NCI-H1694 (cell line): ENCODE results near the gene ENGASE.
"Not testable (repeated sequence)": the region's sequence is repeated elsewhere in the genome, so short reads cannot be mapped to it uniquely, and the experiment has no call there.

Source experiments
- DNase-seq: peaks from one replicate; lab custom pipeline; 2025; lab: John Stamatoyannopoulos, UW

The ENGASE gene, protein sequence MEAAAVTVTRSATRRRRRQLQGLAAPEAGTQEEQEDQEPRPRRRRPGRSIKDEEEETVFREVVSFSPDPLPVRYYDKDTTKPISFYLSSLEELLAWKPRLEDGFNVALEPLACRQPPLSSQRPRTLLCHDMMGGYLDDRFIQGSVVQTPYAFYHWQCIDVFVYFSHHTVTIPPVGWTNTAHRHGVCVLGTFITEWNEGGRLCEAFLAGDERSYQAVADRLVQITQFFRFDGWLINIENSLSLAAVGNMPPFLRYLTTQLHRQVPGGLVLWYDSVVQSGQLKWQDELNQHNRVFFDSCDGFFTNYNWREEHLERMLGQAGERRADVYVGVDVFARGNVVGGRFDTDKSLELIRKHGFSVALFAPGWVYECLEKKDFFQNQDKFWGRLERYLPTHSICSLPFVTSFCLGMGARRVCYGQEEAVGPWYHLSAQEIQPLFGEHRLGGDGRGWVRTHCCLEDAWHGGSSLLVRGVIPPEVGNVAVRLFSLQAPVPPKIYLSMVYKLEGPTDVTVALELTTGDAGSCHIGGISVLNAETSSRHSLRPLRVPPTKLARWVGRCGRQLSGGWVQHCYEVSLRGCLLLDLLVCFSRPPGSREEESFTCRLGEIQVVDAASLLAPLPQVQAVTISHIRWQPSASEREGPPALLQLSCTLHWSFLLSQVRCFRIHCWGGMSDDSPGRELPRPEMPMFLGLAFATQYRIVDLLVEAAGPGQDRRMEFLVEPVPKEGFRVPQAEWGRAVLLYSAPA

DNA sequence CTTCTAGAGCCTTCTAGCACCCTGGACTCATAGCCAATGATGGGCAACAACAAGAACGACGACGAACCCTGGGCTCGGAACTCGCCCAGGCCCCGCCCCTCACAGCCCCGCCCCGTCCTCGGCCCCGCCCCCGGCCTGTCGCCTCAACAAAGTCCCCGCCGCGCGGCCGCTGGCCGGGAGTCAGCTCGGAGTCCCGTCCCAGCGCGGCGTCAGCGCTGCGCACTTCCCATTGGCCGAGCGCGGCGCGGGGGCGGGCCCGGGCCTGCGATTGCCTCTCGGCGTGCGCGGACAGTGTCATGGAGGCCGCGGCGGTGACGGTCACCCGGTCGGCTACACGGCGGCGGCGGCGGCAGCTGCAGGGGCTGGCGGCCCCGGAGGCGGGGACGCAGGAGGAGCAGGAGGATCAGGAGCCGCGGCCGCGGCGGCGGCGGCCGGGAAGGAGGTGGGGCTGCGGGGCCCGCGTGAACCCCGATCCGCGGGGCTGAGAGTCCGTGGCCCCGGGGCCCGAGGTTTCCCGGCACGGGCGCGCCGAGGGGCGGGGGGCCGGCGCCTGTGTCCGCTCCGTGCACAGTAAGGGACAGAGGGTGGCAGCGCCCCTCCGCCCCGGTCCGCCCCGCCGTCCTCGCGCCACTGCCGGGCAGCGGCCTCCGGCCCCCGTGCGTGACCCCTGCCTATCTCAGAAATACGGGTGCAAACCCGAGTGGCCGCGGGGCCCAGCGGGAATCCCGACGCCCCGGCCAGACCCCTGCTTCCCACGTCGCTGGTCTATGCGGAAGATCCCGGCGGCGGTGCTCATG lies at the start of gene ENGASE:
Gene ENGASE, plus strand, starts transcription at position 176 of the 797 bp plus-strand sequence. Its CDS starts 121 bp downstream, at position 297.
- peak; percentile 73 for DNase-seq

DNA sequence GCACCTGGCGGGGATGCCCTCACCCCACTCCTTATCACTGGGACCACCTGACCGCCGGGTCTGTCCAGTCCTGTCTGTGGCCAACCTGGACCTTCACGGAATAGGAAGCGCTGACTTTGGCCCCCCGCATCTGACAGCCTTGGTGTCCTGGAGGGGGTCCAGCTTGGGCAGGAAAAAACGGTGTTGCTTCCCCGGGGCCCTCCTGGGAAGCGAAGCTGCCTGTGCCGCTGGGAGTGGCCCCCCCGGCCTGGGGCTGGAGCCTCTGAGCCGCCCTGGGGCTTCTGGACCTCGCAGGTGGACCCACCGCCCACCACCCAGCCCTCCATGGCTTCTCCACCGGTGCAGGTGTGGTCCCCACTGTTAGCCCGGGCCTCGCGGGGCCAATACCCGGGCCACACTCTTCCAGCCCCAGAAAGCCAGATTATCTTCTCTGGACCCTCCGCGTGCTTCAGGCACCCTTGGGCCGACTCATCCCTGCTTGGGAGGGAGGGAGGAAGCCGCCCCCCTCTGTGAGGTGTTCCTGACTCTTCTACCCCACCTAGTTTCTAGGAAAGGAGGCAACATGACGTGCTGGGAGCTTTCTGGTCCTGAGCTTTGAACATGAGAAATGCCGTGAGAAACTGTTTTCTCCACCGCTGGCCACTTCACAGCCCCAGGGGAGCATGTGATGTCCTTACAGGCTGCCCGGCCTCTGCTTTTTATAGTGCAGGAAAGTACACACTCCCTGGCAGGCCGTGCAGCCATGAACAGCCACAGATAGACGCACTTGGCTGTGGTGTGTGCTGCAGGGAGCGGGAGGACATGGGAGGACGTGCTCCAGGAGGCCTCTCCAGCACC lies 49.5 kb upstream of the ENGASE start:
- DNase-seq: no peak

DNA sequence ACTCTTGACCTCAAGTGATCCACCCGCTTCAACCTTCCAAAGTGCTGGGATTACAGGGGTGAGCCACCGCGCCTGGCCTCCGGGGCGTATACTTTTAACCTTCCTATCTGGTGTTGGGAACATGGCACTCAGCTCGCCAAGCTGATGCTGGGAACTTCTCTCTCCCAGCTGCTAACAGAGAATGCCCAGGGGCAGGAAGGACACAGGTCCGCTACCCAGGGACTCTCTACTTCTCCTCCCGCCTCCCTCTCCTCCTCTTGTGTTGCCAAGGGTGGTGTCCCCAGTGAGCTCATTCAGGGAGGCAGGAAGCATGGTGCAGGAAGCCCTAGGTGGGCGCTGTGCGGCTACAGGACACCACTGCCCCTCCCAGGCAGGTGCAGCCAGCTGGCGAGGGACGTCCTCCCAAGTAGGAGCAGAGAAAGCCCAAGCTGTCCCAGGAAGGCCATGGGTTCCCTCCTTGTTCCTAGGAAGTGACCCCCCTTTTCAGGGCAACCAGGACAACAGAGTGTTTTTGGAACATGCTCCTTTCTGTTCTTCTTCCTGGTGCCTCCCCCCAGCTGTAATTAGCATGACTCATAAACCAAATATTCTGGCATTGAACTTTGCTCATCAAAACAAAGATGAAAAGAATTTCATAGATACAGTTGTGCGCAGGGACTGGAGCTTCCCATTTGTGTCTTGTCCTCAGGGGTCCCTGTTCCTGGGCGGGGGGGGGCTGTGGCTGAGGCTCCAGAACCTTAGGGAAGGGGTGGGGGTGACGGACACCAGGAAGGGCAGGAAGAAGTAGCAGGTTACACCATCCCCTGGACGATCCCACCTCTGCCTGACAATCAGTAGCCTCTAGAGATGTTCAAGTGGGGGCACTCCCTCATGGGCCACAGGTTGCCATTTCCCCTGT lies 48.0 kb upstream of the ENGASE start:
- DNase-seq: no peak

- DNase-seq: no peak
Measured at GRCh38 chr17:79027274-79027924, 47.2 kb upstream of the ENGASE start.

DNA sequence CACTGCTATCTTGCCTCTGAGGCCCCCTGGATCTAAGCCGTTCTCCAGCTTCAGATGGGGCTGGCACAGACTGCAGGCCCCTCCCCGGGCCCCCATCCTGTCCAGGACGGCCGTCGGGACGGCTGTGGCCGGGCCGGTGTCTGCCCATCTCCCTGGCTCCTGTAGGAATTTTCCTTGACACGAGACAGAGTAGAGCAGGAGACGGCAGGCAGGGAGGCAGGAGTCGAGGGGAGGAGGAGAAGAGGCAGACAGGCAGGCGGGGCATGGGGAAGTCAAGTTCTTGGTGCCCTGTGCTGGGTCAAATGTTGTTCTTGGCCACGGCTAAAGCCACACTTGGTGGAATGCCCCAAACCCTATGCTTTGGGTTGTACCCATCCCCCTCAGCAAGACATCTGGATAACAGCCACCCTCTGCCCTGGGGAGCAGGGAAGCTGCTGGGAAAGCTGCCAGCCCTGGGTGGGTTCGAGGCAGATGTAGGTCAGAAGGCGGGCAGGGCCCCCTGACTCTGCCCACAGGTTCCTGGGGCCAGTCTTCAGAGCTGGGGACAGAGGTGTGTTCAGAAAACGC lies 46.6 kb upstream of the ENGASE start:
- DNase-seq: no peak

GRCh38 chr17:79028496-79029326 lies 45.9 kb upstream of the ENGASE start:
- DNase-seq: no peak

- no peak for DNase-seq
Measured at GRCh38 chr17:79029327-79030009, 45.2 kb upstream of the ENGASE start.

GRCh38 chr17:79030636-79031035 lies 44.0 kb upstream of the ENGASE start:
- DNase-seq: not testable (repeated sequence)

DNA sequence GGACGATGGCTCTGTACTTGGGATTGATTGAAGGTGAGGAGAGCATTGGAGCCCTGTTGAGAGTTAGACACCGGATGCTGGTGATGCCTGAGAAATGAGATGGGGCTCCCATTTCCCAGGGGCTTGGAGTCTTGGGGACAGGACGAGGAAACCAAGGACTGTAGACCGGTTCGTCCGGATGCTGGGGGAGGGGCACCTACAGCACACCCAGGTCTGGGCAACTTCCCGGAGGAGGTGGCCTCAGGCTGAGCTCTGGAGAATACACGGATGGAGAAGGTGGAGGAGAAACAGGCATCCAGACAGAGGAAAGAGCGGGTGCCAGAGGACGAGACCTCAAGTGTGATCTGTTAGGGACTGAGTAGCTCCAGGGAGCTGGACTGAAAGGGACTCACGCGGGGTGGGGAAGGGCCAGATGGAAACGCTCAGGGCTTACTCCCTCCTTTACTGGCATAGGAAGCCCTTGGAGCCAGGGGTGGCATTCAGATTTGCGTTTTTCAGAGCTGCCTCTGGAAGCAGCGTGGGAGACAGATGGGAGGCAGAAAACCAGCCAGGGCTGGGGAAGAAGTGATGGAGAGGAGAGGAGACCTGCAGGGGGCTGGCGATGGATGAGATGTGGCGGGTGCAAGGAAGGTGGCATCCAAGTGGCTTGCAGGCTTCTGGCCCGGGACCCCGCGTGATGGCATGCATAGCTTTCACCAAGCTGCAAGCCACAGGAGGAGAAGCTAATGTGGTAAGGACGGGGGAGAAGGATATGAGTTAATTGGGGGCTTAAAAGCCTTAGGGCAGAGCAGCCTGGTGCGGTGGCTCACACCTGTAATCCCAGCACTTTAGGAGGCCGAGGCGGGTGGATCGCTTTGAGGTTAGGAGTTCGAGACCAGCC lies 42.4 kb upstream of the ENGASE start:
- DNase-seq: peak; percentile 38

- DNase-seq: no peak
Measured at GRCh38 chr17:79033046-79033616, 41.5 kb upstream of the ENGASE start.

DNA sequence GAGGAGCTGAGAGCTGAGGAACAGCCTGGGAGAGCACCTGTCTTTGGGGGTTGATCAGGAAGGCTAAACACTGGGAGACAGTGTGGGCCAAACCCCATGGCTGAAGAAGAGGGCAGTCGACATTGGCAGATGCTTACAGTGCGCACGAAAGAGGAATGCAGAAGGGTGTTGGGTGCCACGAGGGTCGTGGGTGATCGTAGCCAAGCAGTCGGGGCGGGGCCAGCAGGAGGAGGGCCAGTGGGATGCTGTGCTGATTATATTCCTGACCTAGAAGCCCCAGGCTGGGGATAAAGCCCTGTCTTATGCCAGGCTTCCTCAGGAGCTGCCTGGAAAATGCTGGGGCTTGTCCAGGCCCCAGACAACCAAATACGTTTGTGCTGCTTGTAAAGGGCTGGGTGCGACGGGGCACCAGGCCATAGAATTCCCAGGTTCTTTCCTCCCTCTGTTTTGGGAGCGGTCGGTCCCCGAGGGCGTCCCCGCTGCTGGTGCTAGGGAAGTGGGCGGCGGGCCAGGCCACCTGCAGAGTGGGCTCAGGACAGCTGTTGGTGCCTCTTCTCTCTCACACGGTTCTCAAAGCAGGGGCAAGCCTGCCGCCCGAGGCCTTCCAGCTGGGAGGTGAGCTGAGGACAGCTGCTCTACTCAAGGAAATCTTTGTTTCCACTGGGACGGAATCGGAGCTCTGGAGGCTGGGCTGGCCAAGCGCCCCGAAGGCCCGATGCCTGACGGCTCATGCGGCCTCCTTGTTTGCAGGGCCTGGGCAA lies 40.7 kb upstream of the ENGASE start:
- DNase-seq: peak; percentile 85

DNA sequence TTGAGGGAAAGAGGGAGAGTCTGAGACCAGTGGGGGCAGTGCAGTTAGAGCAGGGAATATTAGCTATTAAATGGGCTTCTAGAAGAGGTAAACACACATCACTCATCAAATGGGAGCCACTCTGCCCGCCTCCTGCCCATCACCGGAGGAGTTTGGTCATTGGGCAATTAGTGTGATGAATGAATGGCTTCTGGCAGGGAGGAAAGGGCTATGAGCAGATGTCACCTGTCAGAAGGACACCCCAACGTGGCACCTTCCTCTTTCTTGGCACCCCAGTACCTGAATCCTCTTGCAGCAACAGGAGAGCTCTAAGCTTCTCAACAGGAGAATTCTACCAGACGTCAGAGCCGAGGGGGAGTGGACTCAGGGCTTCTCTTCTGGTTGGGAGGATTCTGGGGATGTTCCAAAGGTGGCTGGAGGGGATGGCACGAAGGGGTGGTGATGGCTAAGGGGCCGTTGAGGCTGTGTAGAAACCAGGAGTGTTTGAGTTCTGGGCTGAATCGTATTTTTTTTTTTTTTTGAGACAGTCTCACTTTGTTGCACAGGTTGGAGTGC lies 39.6 kb upstream of the ENGASE start:
- DNase-seq: no peak

DNA sequence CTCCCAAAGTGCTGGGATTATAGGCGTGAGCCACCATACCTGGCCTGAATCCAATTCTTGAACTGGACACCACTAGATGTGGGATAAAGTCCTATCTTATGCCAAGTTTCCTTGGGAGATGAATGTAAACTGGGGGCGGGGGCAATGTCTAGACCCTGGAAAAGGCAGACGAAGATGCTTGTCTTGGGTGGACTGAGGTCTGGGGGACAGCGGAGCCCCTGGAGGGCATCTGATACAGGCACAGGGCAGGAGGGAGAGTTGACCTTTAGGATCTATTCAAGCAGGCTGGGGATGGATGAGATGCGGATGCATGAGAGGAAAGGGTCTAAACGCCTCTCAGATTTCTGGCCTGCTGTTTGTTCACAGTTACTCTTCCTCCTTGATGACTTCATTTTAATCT lies 38.9 kb upstream of the ENGASE start:
- DNase-seq: no peak

- no peak for DNase-seq
Measured at GRCh38 chr17:79036181-79036580, 38.4 kb upstream of the ENGASE start.

GRCh38 chr17:79036596-79036995 lies 38.0 kb upstream of the ENGASE start:
- DNase-seq: no peak
